Epithelial cell of alveolus of lung (primary cell): Measurements from ENCODE around the gene OR13G1. TPM values are rescaled to one million over a fixed set of nuclear protein-coding genes. Genes with fewer than 3 reads are reported as not detected.

ENCODE experiments used
- total RNA-seq: library from RNA; depleted of rRNA; stranded (reverse); fragments of >200 nt; gene quantifications from 2 replicates; pipeline ENCODE4 v1.2.1, GENCODE V29; 2015

OR13G1 gene, protein sequence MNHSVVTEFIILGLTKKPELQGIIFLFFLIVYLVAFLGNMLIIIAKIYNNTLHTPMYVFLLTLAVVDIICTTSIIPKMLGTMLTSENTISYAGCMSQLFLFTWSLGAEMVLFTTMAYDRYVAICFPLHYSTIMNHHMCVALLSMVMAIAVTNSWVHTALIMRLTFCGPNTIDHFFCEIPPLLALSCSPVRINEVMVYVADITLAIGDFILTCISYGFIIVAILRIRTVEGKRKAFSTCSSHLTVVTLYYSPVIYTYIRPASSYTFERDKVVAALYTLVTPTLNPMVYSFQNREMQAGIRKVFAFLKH
- not detected in 2 replicates for total RNA-seq

DNA sequence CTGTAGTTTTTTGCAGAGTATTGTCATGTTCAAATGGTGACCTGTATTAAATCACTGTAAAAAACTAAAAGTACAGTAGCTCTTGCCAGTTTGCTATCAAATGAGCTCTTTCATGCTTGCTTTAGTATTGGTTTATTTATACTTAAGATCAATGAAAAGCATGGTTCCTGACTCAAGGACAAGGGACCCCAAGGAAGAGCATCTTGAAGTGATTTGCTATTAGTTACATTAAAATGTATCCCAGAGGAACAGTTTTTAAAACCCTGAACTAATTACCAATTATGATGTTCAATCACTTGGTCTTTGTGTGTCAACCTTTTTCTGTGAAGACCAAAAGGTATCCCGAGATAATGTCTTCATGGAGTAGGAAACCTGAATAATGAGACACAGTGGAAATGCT lies at the start of gene OR13G1:
TSS of gene OR13G1 (minus strand) at position 101 of the 400 bp plus-strand sequence. CDS start 6,698 bp downstream, outside the sequence.

DNA sequence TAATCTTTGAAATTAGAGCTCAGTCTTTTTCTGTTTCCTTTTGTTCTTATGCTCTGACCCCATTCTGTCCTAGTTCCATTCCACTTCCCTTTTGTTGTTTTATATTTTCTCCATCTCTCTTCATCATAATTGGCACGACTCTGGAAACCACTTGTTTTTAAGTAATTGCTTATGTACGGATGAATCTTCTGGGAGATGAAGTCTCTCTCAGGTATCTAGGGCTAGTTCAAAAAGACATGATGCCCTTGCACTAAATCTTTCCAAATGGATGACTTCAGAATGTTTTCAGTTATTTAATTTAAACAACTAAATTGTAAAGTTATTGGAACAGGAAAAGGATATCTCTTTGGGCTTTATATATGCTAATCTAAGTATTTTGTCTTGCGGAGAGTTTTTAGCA lies 37.0 kb upstream of the OR13G1 start, which contains the start of gene OR6F1:
TSS of gene OR6F1 (minus strand) at position 101 of the 400 bp plus-strand sequence. CDS start 3,891 bp downstream, outside the sequence.

Other genes with a start within 250 kb of the OR13G1 start
- gene OR2B11, start 221.6 kb downstream of the OR13G1 start, total RNA-seq: not detected in 2 replicates
- not detected in 2 replicates for gene OR2C3, start 143.3 kb downstream of the OR13G1 start, total RNA-seq
- not detected in 2 replicates for gene GCSAML, start 130.6 kb downstream of the OR13G1 start, total RNA-seq
- not detected in 2 replicates for gene OR2G2, start 91.4 kb downstream of the OR13G1 start, total RNA-seq
- not detected in 2 replicates for gene OR2G3, start 74.2 kb downstream of the OR13G1 start, total RNA-seq
- not detected in 2 replicates for gene OR6F1, start 36.9 kb upstream of the OR13G1 start, total RNA-seq
- gene OR14K1, start 58.9 kb upstream of the OR13G1 start, total RNA-seq: not detected in 2 replicates
- gene OR14A2, start 68.4 kb upstream of the OR13G1 start, total RNA-seq: not detected in 2 replicates
- not detected in 2 replicates for gene OR1C1, start 80.8 kb upstream of the OR13G1 start, total RNA-seq
- gene OR14A16, start 144.4 kb upstream of the OR13G1 start, total RNA-seq: not detected in 2 replicates
- gene OR11L1, start 162.2 kb upstream of the OR13G1 start, total RNA-seq: not detected in 2 replicates
- gene TRIM58, start 177.4 kb upstream of the OR13G1 start, total RNA-seq: 0.13 and 0.32 TPM in 2 replicates
- gene OR2W3, start 215.8 kb upstream of the OR13G1 start, total RNA-seq: not detected in 2 replicates
- gene OR2T8, start 240.5 kb upstream of the OR13G1 start, total RNA-seq: not detected in 2 replicates
- not detected in 2 replicates for gene OR2AJ1, start 245.2 kb upstream of the OR13G1 start, total RNA-seq